PC-9 (cell line): ENCODE results near the gene RAB3GAP2.

ENCODE experiments used
- EZH2 ChIP-seq: fragments of 200-600 bp; sonication (generic); IDR thresholded peaks from 2 replicates; pipeline ENCODE4 v1.8.0; 2017; ENCODE audit warnings: antibody characterized with exemption, low read depth
- TF ChIP-seq, protein P1 (sequence below): fragments of 200-600 bp; sonication (generic); conservative IDR thresholded peaks from 2 replicates; pipeline ENCODE4 v1.6.1; 2017; ENCODE audit warnings: mixed run types, antibody characterized with exemption, mild to moderate bottlenecking, moderate library complexity

- TF ChIP-seq, protein P1, sequence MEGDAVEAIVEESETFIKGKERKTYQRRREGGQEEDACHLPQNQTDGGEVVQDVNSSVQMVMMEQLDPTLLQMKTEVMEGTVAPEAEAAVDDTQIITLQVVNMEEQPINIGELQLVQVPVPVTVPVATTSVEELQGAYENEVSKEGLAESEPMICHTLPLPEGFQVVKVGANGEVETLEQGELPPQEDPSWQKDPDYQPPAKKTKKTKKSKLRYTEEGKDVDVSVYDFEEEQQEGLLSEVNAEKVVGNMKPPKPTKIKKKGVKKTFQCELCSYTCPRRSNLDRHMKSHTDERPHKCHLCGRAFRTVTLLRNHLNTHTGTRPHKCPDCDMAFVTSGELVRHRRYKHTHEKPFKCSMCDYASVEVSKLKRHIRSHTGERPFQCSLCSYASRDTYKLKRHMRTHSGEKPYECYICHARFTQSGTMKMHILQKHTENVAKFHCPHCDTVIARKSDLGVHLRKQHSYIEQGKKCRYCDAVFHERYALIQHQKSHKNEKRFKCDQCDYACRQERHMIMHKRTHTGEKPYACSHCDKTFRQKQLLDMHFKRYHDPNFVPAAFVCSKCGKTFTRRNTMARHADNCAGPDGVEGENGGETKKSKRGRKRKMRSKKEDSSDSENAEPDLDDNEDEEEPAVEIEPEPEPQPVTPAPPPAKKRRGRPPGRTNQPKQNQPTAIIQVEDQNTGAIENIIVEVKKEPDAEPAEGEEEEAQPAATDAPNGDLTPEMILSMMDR, result no peak
- no peak for TF ChIP-seq EZH2
These were observed 50.6 kb downstream of the RAB3GAP2 start for GRCh38 chr1:220221670-220222069.
